Calu3 (cell line): Measurements from ENCODE around the gene P2RX6. TPM values are rescaled to one million over a fixed set of nuclear protein-coding genes. Genes with fewer than 3 reads are reported as not detected.

ENCODE experiments used
- BruUV-seq: library from RNA; stranded (reverse); fragments of 400-500 nt; replicated peaks from 2 replicates; lab custom pipeline; 2021; lab: Mats Ljungman, UMichigan
- CTCF ChIA-PET: fragments of 300-600 bp; sonication (Branson Sonifier 250); formaldehyde crosslinking; loops from one replicate; lab custom pipeline; 2022; ENCODE audit warnings: antibody characterized with exemption; lab: Charles Lee
- DNase-seq: peaks from one replicate; pipeline ENCODE4 v3.0.0; 2022
- H3K27ac Mint-ChIP-seq: one replicate; pipeline ENCODE4 v1.8.0; 2022; ENCODE audit warnings: mixed read lengths; ENCODE audit not compliant: unreplicated experiment
- H3K27me3 Mint-ChIP-seq: one replicate; pipeline ENCODE4 v1.8.0; 2022; ENCODE audit warnings: mixed read lengths; ENCODE audit not compliant: unreplicated experiment
- H3K36me3 Mint-ChIP-seq: one replicate; pipeline ENCODE4 v1.8.0; 2022; ENCODE audit warnings: mild to moderate bottlenecking, moderate library complexity, mixed read lengths; ENCODE audit not compliant: insufficient read depth, unreplicated experiment
- H3K4me1 Mint-ChIP-seq: one replicate; pipeline ENCODE4 v1.8.0; 2022; ENCODE audit warnings: mild to moderate bottlenecking, low read depth, mixed read lengths; ENCODE audit not compliant: unreplicated experiment
- H3K4me3 Mint-ChIP-seq: one replicate; pipeline ENCODE4 v1.8.0; 2022; ENCODE audit warnings: mild to moderate bottlenecking, low read depth, moderate library complexity, mixed read lengths; ENCODE audit not compliant: unreplicated experiment
- H3K9me3 Mint-ChIP-seq: one replicate; pipeline ENCODE4 v1.8.0; 2022; ENCODE audit warnings: low read depth, mixed read lengths; ENCODE audit not compliant: unreplicated experiment
- CTCF ChIP-seq: fragments of 200-600 bp; IDR thresholded peaks from one replicate; pipeline ENCODE4 v1.8.0; 2022; ENCODE audit warnings: antibody characterized with exemption; ENCODE audit not compliant: unreplicated experiment
- intact Hi-C: fragments of 100-400 bp; cut with micrococcal nuclease; formaldehyde crosslinking; loops from one replicate; pipeline ENCODE4 v1.10.0; 2022; ENCODE audit not compliant: unreplicated experiment
- total RNA-seq: library from RNA; stranded (reverse); gene quantifications from 2 replicates; pipeline ENCODE4 v1.2.3, GENCODE V29; 2022

The P2RX6 gene
- total RNA-seq, 1 experiment from 2014 or later: 0.26 TPM

- intact Hi-C loops: no loop called here
- CTCF ChIA-PET: interaction anchor here (0.6 to 0.7 kb wide), 4 partner anchors 36 to 87 kb away, joined by 3 to 4 read pairs (median 4); partner anchors contain the start of gene CRKL
- peaks cover 14% of the 10 kb centered on the region for H3K27me3 Mint-ChIP-seq
- no peak for DNase-seq
- TF ChIP-seq CTCF: no peak
- H3K9me3 Mint-ChIP-seq: no peaks in the 10 kb centered on the region
- H3K36me3 Mint-ChIP-seq: peaks cover 7% of the 10 kb centered on the region
- H3K4me3 Mint-ChIP-seq: no peak overlapping the region
- BruUV-seq: no TSS peak
- no peaks in the 10 kb centered on the region for H3K4me1 Mint-ChIP-seq
- H3K27ac Mint-ChIP-seq: no peak overlapping the region
Measured at GRCh38 chr22:20972933-20973577, 41.9 kb upstream of the P2RX6 start.

GRCh38 chr22:20973634-20974286 is 41.2 kb upstream of the P2RX6 start:
- no peak overlapping the region for H3K27ac Mint-ChIP-seq
- peaks cover 7% of the 10 kb centered on the region for H3K36me3 Mint-ChIP-seq
- no peak for DNase-seq
- intact Hi-C loops: no loop called here
- no peak overlapping the region for H3K4me3 Mint-ChIP-seq
- CTCF ChIA-PET: interaction anchor here (0.6 to 1.2 kb wide), 2 partner anchors 34 to 88 kb away, joined by 3 read pairs; no protein-coding TSS in a partner anchor
- H3K4me1 Mint-ChIP-seq: no peaks in the 10 kb centered on the region
- peaks cover 17% of the 10 kb centered on the region for H3K27me3 Mint-ChIP-seq
- TF ChIP-seq CTCF: no peak
- H3K9me3 Mint-ChIP-seq: peaks cover 1% of the 10 kb centered on the region
- BruUV-seq: no TSS peak

- no peak overlapping the region for H3K27ac Mint-ChIP-seq
- no TSS peak for BruUV-seq
- TF ChIP-seq CTCF: no peak
- H3K4me1 Mint-ChIP-seq: no peaks in the 10 kb centered on the region
- H3K9me3 Mint-ChIP-seq: peaks cover 5% of the 10 kb centered on the region
- intact Hi-C loops: no loop called here
- peaks cover 14% of the 10 kb centered on the region for H3K36me3 Mint-ChIP-seq
- peaks cover 24% of the 10 kb centered on the region for H3K27me3 Mint-ChIP-seq
- DNase-seq: no peak
- CTCF ChIA-PET: interaction anchor here (0.6 to 1.2 kb wide), 2 partner anchors 35 to 89 kb away, joined by 3 read pairs; no protein-coding TSS in a partner anchor
- H3K4me3 Mint-ChIP-seq: no peak overlapping the region
Measured at GRCh38 chr22:20974336-20974955, 40.5 kb upstream of the P2RX6 start.

GRCh38 chr22:20975541-20976290 is 39.2 kb upstream of the P2RX6 start:
- no peak overlapping the region for H3K4me3 Mint-ChIP-seq
- BruUV-seq: no TSS peak
- CTCF ChIA-PET: interaction anchor here (1.2 kb wide), 1 partner anchor 25 kb away, joined by 3 read pairs; no protein-coding TSS in a partner anchor
- H3K9me3 Mint-ChIP-seq: peaks cover 5% of the 10 kb centered on the region
- H3K36me3 Mint-ChIP-seq: peaks cover 16% of the 10 kb centered on the region
- DNase-seq: no peak
- peaks cover 25% of the 10 kb centered on the region for H3K27me3 Mint-ChIP-seq
- intact Hi-C loops: no loop called here
- no peak overlapping the region for H3K27ac Mint-ChIP-seq
- H3K4me1 Mint-ChIP-seq: no peaks in the 10 kb centered on the region
- TF ChIP-seq CTCF: no peak
